GM12872 (cell line): ENCODE measurements around the gene GBP1.

ENCODE experiments used
- TF ChIP-seq, protein P1 (sequence below): IDR thresholded peaks from 3 replicates; pipeline ENCODE4 v1.5.1; 2011; ENCODE audit warnings: low read depth, mild to moderate bottlenecking, low read length, moderate library complexity; ENCODE audit not compliant: insufficient read depth

The GBP1 gene

DNA sequence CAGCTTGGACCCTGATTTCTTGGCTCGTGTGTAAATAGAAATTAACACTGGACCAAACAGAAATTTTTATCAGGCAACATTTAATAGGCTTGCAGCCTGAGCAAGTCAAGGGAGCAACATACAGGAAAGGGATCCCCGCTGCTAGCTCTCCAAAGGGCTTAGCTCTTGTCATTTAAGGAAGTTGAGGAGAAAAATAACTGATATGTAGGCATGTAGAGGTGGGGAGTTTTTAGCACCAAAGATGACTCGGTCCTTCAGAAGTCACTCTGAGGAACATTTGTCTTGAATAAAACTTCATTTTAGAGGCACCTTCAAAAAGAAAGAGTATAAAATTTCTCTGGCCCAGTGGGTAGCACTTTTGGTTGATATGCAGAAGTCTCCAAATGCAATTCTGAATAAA, 33.8 kb upstream of the GBP1 start:
- TF ChIP-seq, protein P1, sequence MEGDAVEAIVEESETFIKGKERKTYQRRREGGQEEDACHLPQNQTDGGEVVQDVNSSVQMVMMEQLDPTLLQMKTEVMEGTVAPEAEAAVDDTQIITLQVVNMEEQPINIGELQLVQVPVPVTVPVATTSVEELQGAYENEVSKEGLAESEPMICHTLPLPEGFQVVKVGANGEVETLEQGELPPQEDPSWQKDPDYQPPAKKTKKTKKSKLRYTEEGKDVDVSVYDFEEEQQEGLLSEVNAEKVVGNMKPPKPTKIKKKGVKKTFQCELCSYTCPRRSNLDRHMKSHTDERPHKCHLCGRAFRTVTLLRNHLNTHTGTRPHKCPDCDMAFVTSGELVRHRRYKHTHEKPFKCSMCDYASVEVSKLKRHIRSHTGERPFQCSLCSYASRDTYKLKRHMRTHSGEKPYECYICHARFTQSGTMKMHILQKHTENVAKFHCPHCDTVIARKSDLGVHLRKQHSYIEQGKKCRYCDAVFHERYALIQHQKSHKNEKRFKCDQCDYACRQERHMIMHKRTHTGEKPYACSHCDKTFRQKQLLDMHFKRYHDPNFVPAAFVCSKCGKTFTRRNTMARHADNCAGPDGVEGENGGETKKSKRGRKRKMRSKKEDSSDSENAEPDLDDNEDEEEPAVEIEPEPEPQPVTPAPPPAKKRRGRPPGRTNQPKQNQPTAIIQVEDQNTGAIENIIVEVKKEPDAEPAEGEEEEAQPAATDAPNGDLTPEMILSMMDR, result no peak

DNA sequence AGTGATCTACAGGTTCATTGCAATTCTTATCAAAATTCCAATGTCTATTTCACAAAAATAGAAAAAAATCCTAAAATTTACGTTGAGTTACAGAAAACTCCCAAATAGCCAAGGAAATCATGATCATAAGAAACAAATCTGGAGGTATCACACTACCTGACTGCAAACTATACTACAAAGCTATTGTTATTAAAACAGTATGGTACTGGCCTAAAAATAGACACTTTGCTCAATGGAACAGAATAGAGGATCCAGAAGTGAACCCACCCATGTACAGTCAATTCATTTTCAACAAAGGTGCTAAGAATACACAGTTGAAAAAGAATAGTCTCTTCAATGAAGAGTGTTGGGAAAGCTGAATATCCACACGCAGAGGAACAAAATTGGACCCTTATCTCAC, 30.7 kb upstream of the GBP1 start:
- TF ChIP-seq, protein P1, result no peak

DNA sequence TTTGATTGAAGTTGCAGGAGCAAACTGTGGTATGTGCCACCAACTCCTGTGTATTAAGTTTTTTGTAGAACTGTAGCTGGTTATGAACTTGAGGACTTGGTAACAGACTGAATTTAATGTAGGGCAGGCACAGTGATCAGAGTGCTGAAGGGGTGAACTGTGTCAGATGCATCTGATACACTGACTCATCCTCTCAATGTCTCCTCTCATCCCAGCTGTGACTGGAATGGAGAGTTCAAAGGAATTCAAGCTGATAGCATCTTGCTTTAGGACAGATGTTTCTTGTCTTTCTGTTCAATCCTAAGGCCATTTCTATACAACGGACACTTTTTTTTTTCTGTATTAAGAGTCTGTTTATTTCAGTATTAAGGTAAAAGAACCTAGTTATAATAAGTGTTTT, 25.0 kb upstream of the GBP1 start:
- TF ChIP-seq, protein P1, result no peak

DNA sequence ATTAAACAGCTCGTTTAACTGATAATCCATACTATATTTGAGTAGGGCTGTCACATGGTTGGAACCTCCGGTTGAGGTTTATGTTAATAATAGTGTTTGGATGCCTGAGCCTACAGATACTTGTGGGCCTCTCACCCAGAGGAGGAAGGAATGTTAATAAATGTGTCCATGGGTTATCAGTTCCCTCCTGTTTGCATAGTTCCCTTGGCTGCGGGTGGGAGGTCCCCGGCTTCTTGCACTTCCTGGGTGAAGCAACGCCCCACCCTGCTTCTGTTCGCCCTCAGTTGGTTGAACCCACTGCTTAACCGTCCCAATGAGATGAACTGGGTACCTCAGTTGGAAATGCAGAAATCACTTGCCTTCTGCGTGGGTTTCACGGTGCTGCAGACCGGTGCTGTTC, 23.6 kb upstream of the GBP1 start:
- TF ChIP-seq, protein P1, result no peak

DNA sequence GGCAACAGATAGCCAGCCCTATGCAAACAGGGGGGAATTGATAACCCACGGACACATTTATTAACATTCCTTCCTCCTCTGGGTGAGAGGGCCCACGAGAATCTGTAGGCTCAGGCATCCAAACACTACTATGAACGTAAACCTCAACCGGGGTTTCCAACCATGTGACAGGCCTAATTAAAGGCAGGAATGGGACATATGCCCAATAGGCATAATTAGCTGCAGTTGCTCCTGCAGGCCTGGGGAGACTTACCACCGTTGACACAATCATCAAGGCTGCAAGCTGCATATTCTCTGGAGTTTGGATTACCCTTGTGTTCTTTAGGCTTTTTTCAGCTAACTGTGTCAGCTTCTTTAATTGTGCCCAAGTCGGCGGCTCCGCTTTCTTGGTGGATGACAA, 22.2 kb upstream of the GBP1 start:
- TF ChIP-seq, protein P1, result no peak

DNA sequence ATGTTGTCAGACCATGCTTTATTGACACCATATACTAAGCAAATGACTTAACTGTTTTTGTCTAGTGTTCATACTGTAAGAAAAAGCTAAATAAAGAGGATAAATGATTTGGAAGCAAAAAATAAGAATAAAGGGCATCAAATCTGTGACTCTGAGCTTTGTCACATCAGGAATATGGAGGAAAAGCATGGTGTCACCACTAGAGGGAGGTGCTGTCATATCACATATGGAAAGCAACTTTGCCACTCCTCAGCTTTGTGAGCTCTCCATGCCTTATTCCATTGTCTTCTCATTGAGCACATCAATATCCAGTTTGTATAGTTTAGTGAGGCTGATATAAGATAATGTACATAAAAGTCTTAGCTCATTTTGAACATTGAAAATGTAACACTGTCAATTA, 20.8 kb upstream of the GBP1 start:
- TF ChIP-seq, protein P1, result no peak

DNA sequence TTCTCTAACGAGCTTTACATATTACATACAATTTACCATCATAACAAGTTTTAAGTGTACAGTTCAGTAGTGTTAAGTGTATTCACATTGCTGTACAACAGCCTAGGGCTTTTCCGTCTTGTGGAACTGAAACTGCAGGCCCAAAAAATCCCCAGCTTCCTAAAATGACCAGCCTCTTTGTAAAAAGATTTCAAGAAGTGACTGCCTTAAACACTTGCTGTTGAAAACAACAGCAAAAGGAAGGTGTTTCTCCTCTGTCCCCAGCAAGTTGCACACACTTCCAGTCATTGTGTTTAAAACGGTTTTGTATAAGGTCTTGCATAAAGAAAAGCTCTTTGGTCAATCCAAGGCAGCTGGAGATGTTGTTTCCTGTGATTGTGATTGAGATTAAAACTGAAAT, 16.0 kb upstream of the GBP1 start:
- TF ChIP-seq, protein P1, result no peak

DNA sequence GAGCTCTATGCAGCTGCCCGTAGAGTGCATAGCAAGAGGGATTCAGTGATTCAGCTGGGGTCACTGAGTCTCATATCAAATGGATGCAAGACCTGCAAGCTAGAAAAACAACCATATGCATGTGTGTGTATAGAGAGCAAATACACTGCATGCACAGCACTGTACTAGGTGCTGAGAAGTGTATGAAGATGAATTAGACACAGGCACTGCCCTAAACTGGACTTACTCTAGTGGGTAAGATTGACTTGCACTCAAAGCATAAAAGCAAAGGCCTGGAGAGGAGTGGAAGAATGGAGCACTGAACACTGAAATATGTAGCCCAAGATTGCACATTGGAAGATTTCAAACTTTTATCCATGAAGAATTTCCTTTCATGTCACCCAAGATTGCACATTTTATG, 5.5 kb upstream of the GBP1 start:
- TF ChIP-seq, protein P1, result no peak
